Measurements from ENCODE around the gene ORC2.
"Not testable (repeated sequence)": the region's sequence is repeated elsewhere in the genome, so short reads cannot be mapped to it uniquely, and the experiment has no call there.

DNA sequence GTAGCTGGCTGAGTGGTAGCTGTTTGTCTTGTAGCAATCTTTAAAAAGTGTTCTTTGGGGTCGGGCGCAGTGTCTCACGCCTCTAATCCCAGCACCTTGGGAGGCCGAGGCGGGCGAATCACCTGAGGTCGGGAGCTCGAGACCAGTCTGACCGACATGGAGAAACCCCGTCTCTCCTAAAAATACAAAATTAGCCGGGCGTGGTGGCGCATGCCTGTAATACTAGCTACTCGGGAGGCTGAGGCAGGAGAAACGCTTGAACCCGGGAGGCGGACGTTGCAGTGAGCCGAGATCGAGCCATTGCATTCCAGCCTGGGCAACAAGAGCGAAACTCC is 425 bp upstream of the ORC2 start:
- TF ChIP-seq, protein P1, sequence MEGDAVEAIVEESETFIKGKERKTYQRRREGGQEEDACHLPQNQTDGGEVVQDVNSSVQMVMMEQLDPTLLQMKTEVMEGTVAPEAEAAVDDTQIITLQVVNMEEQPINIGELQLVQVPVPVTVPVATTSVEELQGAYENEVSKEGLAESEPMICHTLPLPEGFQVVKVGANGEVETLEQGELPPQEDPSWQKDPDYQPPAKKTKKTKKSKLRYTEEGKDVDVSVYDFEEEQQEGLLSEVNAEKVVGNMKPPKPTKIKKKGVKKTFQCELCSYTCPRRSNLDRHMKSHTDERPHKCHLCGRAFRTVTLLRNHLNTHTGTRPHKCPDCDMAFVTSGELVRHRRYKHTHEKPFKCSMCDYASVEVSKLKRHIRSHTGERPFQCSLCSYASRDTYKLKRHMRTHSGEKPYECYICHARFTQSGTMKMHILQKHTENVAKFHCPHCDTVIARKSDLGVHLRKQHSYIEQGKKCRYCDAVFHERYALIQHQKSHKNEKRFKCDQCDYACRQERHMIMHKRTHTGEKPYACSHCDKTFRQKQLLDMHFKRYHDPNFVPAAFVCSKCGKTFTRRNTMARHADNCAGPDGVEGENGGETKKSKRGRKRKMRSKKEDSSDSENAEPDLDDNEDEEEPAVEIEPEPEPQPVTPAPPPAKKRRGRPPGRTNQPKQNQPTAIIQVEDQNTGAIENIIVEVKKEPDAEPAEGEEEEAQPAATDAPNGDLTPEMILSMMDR (conservative IDR thresholded peaks at IDR 0.05 in 1 of 2, IDR thresholded peaks at IDR 0.05 in 1 of 2; ENCODE audit: low read depth in 1 of 2, low read length in 2 of 2) = not testable (repeated sequence)
- not testable (repeated sequence) for TF ChIP-seq EZH2 (IDR thresholded peaks at IDR 0.05; ENCODE audit: low read length, missing control alignments)
